H4 (cell line): ENCODE data around the gene APOC1. TPM values are rescaled to one million over a fixed set of nuclear protein-coding genes. Genes with fewer than 3 reads are reported as not detected.
"Not testable (repeated sequence)": the region's sequence is repeated elsewhere in the genome, so short reads cannot be mapped to it uniquely, and the experiment has no call there.

Experiments
- DNase-seq: peaks from one replicate; pipeline ENCODE4 v3.0.0-alpha.2; 2015; ENCODE audit warnings: low spot score
- total RNA-seq: library from RNA; depleted of rRNA; stranded (reverse); fragments of >200 nt; shearing (Covaris generic); gene quantifications from 2 replicates; pipeline ENCODE4 v1.2.3, GENCODE V29; 2014; rRNA removed

Gene APOC1
- total RNA-seq = not detected in 2 replicates

- DNase-seq = not testable (repeated sequence)
These were observed at the start of gene APOC1 for GRCh38 chr19:44914433-44915206. Gene APOC1, plus strand, starts transcription at chr19:44914608. Its CDS starts 284 bp downstream, at chr19:44914892.

GRCh38 chr19:44865196-44865767, 49.1 kb upstream of the APOC1 start:
- no peak for DNase-seq

GRCh38 chr19:44866664-44867063, 47.7 kb upstream of the APOC1 start:
- no peak for DNase-seq

- DNase-seq = no peak
These were observed 46.8 kb upstream of the APOC1 start for GRCh38 chr19:44867578-44867977.

GRCh38 chr19:44869733-44870470, 44.5 kb upstream of the APOC1 start:
- DNase-seq = peak; percentile 59

- DNase-seq = no peak
These were observed 42.6 kb upstream of the APOC1 start for GRCh38 chr19:44871809-44872208.

GRCh38 chr19:44872661-44873060, 41.7 kb upstream of the APOC1 start:
- DNase-seq = no peak

GRCh38 chr19:44874317-44874716, 40.1 kb upstream of the APOC1 start:
- no peak for DNase-seq

- DNase-seq = no peak
These were observed 38.5 kb upstream of the APOC1 start for GRCh38 chr19:44875666-44876451.

- DNase-seq = no peak
These were observed 37.4 kb upstream of the APOC1 start for GRCh38 chr19:44876930-44877535.

GRCh38 chr19:44878120-44878865, 36.1 kb upstream of the APOC1 start:
- no peak for DNase-seq

- no peak for DNase-seq
These were observed 34.9 kb upstream of the APOC1 start for GRCh38 chr19:44879309-44880065.

GRCh38 chr19:44882063-44882462, 32.3 kb upstream of the APOC1 start:
- no peak for DNase-seq

GRCh38 chr19:44882619-44883397, 31.6 kb upstream of the APOC1 start:
- not testable (repeated sequence) for DNase-seq

GRCh38 chr19:44883922-44884321, 30.5 kb upstream of the APOC1 start:
- DNase-seq = no peak

GRCh38 chr19:44884566-44884965, 29.8 kb upstream of the APOC1 start:
- no peak for DNase-seq

GRCh38 chr19:44886141-44886540, 28.3 kb upstream of the APOC1 start:
- DNase-seq = no peak

GRCh38 chr19:44887648-44888047, 26.8 kb upstream of the APOC1 start:
- no peak for DNase-seq

GRCh38 chr19:44888335-44888734, 26.1 kb upstream of the APOC1 start:
- not testable (repeated sequence) for DNase-seq
